Measurements from ENCODE around the gene LRRK2. TPM values are rescaled to one million over a fixed set of nuclear protein-coding genes. Genes with fewer than 3 reads are reported as not detected.
A peak's percentile ranks its signal among the peaks of the same experiment; 100 is the strongest.

The LRRK2 gene
- total and polyA plus RNA-seq, 2 of the 13 experiments (the other 11 are each of a cell fraction or from before 2014, with no cell fraction given): not detected

- Histone ChIP-seq H3K36me3 (replicated peaks in 1 of 2; ENCODE audit: control insufficient read depth in 1 of 2, insufficient read depth in 2 of 2, low read length in 2 of 2) (no peaks in the 10 kb centered on the region), H3K4me3 (replicated peaks in 1 of 3; ENCODE audit: insufficient read depth in 1 of 3, low read depth in 2 of 3, low read length in 3 of 3) (no peak overlapping the region), H2AFZ (ENCODE audit: low read length) (no peak overlapping the region), H3K4me2 (ENCODE audit: low read depth, low read length) (0 out of 2 replicates have a peak overlapping the region, but pooled peaks have one; percentile 4), H3K27me3 (ENCODE audit: control insufficient read depth in 1 of 2, insufficient read depth in 2 of 2, low read length in 2 of 2) (no peaks in the 10 kb centered on the region), H3K79me2 (ENCODE audit: insufficient read depth, low read length) (no peaks in the 10 kb centered on the region), H3K9me3 (ENCODE audit: low read length) (no peaks in the 10 kb centered on the region), H4K20me1 (ENCODE audit: insufficient read depth, low read length) (no peaks in the 10 kb centered on the region), H3K27ac (ENCODE audit: extremely low read length, insufficient read depth, low read length) (no peak overlapping the region), H3K4me1 (ENCODE audit: insufficient read depth, low read length) (no peaks in the 10 kb centered on the region), H3K9ac (ENCODE audit: insufficient read depth, low read depth, low read length) (no peak overlapping the region)
- TF ChIP-seq, protein P1, sequence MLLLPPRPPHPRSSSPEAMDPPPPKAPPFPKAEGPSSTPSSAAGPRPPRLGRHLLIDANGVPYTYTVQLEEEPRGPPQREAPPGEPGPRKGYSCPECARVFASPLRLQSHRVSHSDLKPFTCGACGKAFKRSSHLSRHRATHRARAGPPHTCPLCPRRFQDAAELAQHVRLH (CRISPR knock-in tag; IDR thresholded peaks at IDR 0.05; ENCODE audit: borderline replicate concordance, low read depth): no peak
- TF ChIP-seq ZNF619 (CRISPR knock-in tag; IDR thresholded peaks at IDR 0.05): no peak
- TF ChIP-seq ZNF746 (CRISPR knock-in tag; IDR thresholded peaks at IDR 0.05): no peak
- TF ChIP-seq U2AF2 (IDR thresholded peaks at IDR 0.05; ENCODE audit: low read depth, low read length): no peak
- no peak for TF ChIP-seq NFATC3 (CRISPR knock-in tag; IDR thresholded peaks at IDR 0.05)
- no peak for TF ChIP-seq POLR2G (IDR thresholded peaks at IDR 0.05; ENCODE audit: low read depth, low read length)
- no peak for TF ChIP-seq ZNF792 (CRISPR knock-in tag; IDR thresholded peaks at IDR 0.05)
- no peak for TF ChIP-seq MEIS2 (CRISPR knock-in tag; IDR thresholded peaks at IDR 0.05)
- no peak for TF ChIP-seq KMT2A (CRISPR knock-in tag; IDR thresholded peaks at IDR 0.05)
- TF ChIP-seq ZNF296 (CRISPR knock-in tag; conservative IDR thresholded peaks at IDR 0.05): no peak
- TF ChIP-seq, protein P2, sequence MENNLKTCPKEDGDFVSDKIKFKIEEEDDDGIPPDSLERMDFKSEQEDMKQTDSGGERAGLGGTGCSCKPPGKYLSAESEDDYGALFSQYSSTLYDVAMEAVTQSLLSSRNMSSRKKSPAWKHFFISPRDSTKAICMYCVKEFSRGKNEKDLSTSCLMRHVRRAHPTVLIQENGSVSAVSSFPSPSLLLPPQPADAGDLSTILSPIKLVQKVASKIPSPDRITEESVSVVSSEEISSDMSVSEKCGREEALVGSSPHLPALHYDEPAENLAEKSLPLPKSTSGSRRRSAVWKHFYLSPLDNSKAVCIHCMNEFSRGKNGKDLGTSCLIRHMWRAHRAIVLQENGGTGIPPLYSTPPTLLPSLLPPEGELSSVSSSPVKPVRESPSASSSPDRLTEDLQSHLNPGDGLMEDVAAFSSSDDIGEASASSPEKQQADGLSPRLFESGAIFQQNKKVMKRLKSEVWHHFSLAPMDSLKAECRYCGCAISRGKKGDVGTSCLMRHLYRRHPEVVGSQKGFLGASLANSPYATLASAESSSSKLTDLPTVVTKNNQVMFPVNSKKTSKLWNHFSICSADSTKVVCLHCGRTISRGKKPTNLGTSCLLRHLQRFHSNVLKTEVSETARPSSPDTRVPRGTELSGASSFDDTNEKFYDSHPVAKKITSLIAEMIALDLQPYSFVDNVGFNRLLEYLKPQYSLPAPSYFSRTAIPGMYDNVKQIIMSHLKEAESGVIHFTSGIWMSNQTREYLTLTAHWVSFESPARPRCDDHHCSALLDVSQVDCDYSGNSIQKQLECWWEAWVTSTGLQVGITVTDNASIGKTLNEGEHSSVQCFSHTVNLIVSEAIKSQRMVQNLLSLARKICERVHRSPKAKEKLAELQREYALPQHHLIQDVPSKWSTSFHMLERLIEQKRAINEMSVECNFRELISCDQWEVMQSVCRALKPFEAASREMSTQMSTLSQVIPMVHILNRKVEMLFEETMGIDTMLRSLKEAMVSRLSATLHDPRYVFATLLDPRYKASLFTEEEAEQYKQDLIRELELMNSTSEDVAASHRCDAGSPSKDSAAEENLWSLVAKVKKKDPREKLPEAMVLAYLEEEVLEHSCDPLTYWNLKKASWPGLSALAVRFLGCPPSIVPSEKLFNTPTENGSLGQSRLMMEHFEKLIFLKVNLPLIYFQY (CRISPR knock-in tag; IDR thresholded peaks at IDR 0.05; ENCODE audit: borderline replicate concordance): no peak
- FAIRE-seq: no peak
- peak; percentile 3 for DNase-seq (ENCODE audit: low spot score)
- no TSS peak for BruUV-seq (replicated peaks)
- ATAC-seq: no peak
- POLR2A ChIA-PET: no interaction called here
- intact Hi-C loops (cut with micrococcal nuclease; ENCODE audit: unreplicated experiment) (loop anchor here (5.0 to 10.0 kb wide), 2 partner anchors 65 to 298 kb away; no protein-coding TSS in a partner anchor), in situ Hi-C loops (cut with HindIII; ENCODE audit: extremely low pct_ligation_motif_present, low pct_unique_long_range_greater_than_20kb) (no loop called here)
- CTCF ChIA-PET (ENCODE audit: low intra/inter-chr PET ratio, low total read pairs): no interaction called here
- WGBS (ENCODE audit: low lambda C conversion rate): 17% methylated on average over 9 of the region's 9 CpGs
Measured at GRCh38 chr12:40310211-40310610, 85.4 kb downstream of the LRRK2 start.
